Breast epithelium (tissue), 3 donors: ENCODE data around the gene TRH.

Experiments used
- CTCF ChIP-seq, 3 donors: fragments of 450-650 bp; IDR thresholded peaks; one replicate each; pipeline ENCODE4 v1.5.1; 2016 to 2017; ENCODE audit warnings: antibody characterized with exemption in 3 of 3, mild to moderate bottlenecking in 3 of 3, moderate library complexity in 3 of 3
- POLR2A ChIP-seq: fragments of 450-650 bp; IDR thresholded peaks from one replicate; pipeline ENCODE4 v1.6.1; 2016; ENCODE audit warnings: antibody characterized with exemption, mild to moderate bottlenecking, moderate library complexity
- POLR2AphosphoS5 ChIP-seq, 3 donors: sonication (generic); formaldehyde crosslinking; IDR thresholded peaks; one replicate each; pipeline ENCODE4 v1.6.1; 2017; ENCODE audit warnings: antibody characterized with exemption in 3 of 3

DNA sequence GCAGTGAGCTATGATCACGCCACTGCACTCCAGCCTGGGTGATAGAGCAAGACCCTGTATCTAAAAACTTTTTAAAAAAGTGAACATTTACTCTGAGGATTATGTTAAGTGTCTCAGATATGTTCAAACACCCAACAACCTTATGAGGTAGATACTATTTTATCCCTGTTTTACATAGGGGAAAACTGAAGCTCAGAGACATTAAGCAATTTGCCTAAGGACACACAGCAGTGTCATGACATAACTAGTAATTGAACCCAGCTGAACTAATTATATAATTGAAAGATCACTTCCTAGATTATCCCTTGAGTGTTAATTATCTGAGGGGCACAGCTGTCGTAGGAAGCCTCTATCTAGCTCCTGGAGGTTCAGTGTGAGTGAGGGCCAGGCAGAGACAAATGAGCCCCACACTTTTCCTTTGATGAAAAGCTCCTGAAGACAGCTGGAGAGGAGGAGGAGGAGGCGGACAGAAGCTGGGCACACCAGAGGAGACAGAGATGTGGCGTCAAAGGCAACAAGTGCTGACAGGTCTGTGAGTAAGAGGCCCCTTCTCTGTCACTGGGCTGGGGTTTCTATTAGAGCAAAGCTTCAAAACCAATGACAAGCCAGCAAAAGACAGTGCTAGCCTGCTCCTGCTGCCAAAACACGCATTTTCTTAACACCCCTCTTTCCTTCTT, 20.5 kb downstream of the TRH start:
- TF ChIP-seq CTCF (IDR thresholded peaks at IDR 0.05): no peak
- TF ChIP-seq POLR2A: no peak
- TF ChIP-seq POLR2AphosphoS5 (IDR thresholded peaks at IDR 0.05): no peak
